Activated CD4-positive, alpha-beta T cell treated with anti-CD3 and anti-CD28 coated beads, Interleukin-2, amount 50 U/mL, for 48 hours (primary cell): ENCODE measurements around the gene FLOT2.
"Not testable (repeated sequence)": the region's sequence is repeated elsewhere in the genome, so short reads cannot be mapped to it uniquely, and the experiment has no call there.

Experiments
- DNase-seq, 2 experiments: peaks; one replicate each; pipeline ENCODE4 v3.0.0-alpha.2; 2020

FLOT2 gene, protein sequence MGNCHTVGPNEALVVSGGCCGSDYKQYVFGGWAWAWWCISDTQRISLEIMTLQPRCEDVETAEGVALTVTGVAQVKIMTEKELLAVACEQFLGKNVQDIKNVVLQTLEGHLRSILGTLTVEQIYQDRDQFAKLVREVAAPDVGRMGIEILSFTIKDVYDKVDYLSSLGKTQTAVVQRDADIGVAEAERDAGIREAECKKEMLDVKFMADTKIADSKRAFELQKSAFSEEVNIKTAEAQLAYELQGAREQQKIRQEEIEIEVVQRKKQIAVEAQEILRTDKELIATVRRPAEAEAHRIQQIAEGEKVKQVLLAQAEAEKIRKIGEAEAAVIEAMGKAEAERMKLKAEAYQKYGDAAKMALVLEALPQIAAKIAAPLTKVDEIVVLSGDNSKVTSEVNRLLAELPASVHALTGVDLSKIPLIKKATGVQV

DNA sequence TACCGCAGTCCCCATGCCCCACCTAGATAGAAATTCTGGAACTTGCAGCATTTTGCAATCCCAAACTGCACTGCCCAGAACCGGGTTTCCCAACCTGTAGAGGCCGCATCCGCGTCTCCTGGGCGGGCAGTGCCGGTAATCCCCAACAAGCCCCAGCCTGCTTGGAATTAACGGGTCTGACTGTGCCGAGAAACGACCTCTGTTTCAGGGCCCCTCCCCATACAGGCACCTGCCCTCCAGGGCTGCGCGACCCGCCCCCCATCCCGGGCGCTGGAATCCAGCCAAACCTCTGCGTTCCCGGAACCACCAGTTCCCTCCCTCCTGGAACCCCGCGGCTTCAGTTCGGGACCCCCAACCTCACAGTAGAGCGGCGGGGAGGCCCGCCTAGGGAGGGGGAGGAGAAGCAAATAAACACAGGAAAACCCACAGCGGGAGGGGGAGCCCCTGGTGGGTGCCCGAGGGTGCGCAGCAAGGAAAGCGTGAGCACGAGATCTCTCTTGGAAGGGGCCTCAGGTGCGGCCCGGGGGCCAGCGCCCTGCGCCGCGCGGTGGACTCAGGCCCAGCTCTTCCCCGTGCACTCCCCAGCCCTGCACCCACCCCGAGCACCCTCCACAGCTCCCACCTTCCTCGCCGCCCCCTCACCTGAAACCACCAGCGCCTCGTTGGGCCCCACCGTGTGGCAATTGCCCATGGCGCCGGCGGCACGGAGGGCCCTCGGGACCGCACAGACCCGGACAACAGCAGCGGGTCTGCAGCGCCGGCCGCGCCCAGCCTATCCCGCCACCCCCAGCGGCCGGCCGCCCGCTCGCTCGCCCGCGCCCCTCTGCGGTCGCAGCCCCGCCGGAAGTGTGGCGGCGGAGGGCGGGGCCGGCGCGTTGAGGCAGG is at the start of gene FLOT2:
FLOT2 (minus strand) TSS at position 850 of the 885 bp plus-strand sequence; CDS start at position 691, 159 bp downstream.
- DNase-seq, result peak; percentile 68 to 76

DNA sequence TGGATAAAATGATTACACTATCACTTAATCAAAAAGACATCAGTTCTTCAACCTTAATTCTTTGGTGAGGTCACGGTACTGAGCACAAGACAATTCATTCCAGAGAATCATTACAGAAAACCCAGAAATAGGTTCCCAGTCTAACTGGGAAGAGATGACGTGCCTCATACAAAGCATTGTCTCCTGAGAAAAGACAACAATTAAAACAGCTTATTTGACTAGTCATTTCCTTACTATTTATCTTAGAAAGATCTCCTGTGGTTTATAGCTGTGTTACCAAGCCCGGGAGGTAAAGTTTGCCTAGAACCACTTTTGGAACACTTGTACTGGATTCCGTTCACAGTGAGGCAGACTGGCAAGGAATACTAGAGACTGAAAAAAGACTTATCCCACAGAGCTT is 48.7 kb upstream of the FLOT2 start:
- DNase-seq, result no peak

DNA sequence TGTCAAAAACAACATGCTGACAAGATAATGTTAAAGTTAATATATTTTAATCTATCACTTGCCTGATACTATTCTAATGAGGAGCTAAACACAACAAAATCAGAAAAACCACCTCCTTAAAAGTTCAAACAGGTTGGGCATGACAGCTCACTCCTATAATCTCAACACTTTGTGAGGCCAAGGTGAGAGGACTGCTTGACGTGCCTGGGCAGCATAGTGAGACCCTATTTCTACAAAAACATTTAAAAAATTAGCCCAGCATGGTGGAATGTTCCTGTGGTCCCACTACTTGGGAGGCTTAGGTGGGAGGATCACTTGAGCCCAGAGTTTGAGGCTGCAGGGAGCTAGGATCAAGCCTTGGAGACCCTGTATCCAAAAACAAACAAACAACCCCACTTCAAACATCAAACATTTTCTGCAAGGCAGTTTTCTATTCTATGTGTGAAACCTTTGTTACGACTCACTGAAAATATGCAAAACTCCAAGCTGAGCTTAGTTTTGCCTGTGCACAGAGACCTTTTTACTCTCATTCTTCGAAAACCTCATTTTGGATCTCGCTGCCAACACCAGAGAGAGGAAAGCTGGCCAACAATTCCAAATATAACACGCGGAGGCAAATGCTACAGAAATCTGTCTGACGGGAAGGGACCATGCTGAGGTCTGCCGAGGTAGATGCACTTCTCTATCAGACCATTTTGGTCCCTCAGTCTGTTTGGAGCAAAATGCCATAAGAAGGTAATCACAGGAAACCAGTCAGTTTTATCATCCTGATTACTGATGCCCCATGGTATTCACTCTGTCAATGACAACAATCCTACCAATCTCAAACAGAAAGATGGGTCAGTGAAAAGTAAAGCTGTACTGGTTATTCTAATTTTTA is 47.6 kb upstream of the FLOT2 start:
- no peak for DNase-seq

DNA sequence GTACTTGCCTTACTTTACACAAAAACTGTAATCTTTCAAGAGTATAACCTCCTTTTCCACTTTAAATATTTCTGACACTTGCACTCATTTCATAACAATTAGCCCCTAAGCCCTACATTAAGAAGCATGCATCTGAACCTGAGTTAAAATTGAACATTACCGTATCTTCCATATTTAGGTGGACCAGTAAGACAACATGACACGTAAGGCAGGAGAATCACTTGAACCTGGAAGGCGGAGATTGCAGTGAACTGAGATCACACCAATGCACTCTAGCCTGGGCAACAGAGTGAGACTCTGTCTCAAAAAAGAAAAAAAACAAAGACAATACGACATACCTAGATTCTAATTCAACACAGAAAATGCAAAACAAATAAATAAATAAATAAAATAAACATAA is 46.8 kb upstream of the FLOT2 start:
- no peak for DNase-seq

DNA sequence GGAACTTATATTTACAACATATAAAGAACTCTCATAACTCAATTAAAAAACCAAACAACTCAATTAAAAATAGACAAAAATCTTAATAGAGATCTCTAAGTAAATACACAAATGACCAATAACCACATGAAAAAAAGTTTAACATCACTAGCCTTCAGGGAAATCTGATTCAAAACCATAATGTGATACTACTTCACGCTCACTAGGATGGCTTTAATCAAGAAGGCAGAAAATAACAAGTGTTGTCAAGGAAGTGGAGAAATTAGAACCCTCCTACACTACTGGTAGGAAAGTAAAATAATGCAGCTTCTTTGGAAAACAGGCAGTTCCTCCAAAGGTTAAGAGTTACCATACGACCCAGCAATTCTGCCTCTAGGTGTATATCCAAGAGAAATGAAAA is 45.4 kb upstream of the FLOT2 start:
- DNase-seq, result no peak

DNA sequence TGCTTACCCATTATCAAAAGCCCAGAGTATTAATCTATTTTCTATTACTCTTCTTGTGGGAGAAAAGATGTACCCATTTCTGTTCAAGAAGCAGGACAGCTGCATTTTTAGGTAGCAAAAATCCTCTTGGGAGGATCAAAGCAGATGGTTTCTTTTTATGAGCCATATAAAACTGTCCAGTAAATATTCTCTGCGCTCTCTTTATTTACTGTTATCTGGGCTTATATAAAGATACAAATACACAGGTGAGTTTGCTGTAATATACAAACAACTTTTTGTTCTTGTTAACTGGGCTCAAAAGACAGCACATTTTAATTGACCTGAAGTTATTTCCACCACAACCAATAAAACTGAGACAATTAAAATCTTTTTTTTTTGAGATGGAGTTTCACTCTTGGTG is 43.7 kb upstream of the FLOT2 start:
- no peak for DNase-seq

DNA sequence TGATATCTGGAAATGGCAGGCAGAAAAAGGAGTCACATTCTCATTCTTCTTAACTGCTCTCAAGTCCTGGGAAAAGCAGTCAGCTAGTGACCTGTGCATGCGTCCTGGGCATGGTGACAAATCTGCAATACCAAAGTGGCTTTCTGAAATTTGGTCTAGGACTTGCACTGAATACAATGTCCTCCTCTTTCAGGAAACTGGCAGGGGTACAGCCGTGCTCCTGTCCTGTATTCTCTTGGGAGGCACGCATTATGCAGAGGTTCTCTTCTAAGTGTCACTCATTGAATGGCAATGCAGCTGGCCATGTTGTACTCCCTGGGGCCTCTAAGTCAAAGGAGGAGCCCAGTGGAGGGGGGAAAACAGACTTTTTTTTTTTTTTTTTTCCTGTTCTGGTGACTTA is 43.1 kb upstream of the FLOT2 start:
- DNase-seq, result no peak

DNA sequence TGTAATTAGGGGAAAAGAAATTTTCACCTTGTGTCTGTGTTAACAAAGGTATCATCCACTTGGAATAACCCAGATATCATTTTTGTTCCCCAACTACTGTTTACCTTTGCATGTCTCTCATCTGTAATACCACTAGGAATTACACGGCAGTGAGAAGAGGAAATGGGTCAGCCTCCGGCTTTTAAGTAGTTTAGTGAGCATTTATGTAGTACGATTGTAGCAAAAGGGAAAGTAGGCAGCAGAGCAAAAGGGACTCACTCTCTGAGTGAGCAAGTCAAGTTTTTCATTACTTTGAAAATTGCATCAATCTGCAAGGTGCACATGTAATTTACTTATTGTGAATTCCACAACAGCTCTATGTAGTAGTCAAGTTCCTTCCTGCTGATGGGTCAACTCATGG is 42.6 kb upstream of the FLOT2 start:
- no peak for DNase-seq

DNA sequence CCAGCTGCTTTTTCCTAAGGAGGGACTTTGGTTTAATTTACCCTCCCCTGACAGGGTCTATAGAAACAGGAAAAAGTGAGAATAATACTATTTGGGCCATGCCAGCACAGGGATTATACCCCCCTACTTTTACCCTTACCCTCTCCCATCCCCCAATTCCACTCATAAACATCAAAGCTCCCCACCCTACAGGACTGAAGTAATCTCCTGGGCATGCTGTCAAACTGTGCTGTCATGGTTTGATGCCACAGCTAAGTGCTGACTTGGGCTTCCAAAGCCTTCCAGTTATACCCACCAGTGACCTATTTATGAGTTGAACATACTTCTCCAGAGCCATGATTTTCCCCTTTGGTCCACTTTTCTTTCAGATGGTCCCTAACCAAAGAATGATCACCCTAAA is 41.0 kb upstream of the FLOT2 start:
- no peak for DNase-seq

DNA sequence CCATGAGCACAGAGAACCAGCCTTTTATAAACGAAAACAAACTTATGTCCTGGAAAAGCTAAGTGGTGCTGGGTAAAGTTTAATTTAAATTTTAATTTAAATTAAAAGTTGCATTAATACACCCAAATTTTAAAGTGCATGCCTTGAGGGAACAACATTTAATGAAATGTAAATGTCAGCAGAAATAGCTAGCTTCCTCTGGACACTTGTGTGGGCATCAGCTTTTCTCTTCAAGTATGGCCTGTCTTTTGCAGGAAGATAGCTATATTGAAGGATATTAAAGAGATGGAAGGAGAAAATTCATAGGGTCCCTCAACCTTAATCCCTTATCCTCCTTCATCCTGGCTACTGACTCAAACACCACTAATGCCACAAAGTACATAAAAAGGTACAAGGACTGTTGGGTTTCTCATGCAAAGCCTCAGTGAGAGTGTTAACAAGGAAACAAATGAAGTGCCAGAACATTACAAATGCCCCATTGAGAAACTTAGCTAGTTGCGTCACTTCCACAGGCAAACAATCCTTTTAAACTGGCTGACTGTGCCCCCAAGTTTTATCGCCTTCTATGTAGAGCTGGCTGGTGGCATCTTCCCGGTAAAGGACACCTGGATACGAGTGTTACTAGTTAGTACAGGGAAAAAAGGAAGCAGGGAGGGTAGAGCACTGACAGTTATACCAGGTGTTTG is 39.7 kb upstream of the FLOT2 start:
- DNase-seq, result no peak

DNA sequence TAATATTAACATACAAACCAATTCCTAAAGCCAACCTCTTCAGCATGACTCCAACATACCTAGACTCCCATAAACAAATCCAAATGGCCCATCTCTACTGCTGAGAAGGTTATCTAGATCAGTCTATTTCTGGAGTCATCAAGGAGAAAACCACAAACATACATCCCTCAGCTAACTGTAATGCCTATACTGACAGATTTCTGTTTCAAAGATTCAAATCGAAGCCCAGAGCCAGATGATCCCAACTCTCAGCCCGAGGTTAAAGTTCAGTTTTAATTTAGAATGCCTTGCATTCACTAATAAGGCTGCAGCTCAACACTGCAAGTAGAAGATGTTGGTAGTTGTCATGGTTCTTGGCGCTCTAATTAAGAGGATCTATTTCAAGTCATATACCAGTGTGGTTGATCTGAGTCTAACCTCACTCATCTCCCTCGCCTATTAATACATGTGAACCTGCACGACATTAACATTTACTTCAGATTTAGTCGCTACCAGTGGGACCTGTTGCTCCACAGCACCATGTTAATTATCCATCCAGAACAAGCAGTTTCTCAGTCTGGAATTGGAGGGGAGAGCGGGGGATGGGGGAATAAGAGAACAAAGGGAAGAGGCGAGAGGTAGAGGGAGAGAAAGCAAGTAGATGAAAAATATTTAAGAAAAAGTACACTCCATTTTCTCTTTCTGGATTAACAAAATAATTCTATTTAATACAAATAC is 38.4 kb upstream of the FLOT2 start:
- DNase-seq, result no peak

DNA sequence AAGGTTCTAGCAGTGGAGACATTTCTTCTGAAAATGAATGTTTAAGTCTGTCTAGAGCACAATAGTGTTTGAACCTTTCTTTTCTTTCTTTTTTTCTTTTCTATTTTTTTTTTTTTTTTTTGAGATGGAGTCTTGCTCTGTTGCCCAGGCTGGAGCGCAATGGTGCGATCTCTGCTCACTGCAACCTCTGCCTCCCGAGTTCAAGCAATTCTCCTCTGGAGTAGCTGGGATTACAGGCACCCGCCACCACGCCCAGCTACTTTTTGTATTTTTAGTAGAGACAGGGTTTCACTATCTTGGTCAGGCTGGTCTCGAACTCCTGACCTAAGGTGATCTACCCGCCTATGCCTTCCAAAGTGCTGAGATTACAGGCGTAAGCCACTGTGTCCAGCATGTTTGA is 37.0 kb upstream of the FLOT2 start:
- DNase-seq, result not testable (repeated sequence)

DNA sequence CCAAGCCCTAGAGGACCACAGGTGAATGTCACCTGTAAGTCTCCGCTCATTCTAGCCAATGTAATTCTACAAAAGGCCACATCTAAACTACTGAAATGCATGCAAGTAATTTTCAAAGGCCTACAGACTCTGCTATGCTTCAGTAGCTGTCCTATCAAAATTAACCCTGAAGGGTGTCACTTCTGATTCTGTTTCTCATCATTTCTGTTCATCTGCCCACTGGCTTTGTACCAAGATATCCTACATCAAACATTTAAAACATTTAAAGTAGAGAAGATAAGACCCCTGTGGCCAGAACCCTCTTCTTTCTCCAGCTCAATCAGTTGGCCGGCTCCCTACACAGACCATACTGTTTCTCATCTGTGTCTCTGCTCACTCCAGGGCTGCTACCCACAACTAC is 32.3 kb upstream of the FLOT2 start:
- DNase-seq, result no peak

DNA sequence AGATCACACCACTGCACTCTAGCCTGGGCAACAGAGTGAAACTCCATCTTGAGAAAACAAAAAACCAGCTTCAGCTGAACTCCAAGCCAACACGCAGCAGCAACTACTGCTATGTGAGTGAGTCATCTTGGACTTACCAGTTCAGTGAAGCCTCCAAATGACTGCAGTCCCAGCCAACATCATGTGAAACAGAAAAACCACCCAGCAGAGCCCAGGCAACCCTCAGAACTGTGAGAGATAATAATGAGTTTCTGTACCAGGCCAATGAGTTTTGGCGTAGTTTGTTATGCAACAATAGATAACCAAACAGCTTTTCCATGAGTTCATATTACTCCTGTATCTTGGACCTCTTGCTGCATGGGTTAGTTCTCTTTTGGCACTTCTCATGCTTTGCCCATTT is 30.5 kb upstream of the FLOT2 start:
- peak; percentile 33 to 49 for DNase-seq

DNA sequence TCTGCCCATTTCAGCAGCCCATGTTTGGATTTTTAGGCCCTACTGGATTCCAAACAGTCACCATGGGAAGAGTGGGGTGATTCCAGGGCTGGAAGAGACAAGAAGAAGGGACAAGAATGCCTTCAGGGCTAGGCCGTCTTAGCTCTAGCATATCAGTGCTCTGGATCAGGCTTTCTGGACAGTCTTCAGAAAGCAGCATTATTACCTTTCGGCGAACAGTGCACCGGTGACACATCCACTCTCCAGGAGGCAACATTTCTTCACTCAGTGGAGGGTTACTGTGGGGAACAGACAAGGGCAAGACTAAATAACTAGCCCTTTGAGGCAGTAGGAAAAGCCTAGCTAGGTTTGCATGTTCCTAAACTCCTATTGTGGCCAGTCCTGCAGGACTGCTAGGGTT is 29.3 kb upstream of the FLOT2 start:
- no peak for DNase-seq

DNA sequence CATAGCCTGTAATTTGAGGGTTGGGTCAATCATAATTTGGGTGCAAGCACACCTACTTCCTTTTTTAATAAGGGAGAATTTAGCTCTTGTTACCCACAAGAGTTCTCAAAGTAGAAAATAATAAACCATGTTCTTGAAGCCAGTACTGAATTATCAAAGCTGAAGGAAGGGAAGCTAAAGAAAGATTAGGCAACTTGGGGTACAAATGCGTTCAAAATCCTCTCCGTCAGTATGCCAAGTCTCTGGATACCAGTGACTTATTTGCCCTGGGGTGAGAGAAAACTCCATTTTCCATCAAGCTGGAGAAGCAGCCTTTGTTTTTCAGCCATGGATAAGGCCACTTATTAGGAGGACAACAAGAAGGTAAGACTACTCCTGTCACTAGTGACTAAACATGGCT is 28.8 kb upstream of the FLOT2 start:
- DNase-seq, result no peak

DNA sequence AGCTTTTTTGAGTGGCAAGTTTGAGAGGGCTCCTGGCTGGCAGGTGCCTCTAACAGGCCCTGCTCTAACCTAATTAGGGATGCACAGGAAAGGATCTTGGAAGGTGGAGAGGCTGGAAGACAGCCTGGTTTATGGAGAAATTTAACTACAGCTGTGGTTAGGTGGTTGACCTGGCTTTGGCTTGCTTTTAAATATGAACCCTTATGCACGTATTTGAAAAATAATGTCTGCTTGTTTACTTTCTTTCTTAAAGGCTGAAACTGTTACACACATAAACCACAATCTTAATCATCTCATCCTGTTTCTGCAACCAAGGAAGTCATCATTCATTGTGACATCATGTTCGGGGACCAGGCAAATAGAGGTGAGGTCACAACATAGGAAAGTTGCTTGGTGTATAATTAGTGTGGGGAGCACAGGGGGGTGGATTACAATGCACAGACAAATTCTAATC is 28.4 kb upstream of the FLOT2 start:
- DNase-seq, result peak in 1 of 2 experiments; percentile 18

DNA sequence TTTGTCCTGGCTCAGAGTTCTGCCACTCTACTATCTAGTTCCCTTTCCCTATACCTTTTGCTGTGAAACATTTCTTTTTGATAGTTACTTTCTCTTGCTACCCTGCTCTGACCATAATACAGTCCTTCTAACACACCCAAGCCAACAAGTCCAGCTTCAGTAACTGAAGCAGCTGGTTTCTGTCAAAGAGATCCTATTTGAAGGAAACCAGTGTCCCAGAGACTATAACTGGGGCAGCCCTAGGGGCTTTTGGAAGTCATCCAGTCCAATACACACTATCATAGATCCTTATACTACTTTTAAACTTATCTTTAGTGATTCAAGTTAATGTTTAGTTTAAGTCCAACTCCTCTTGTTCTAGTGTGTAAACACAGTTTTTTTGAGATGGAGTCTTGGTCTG is 22.7 kb upstream of the FLOT2 start:
- no peak for DNase-seq

DNA sequence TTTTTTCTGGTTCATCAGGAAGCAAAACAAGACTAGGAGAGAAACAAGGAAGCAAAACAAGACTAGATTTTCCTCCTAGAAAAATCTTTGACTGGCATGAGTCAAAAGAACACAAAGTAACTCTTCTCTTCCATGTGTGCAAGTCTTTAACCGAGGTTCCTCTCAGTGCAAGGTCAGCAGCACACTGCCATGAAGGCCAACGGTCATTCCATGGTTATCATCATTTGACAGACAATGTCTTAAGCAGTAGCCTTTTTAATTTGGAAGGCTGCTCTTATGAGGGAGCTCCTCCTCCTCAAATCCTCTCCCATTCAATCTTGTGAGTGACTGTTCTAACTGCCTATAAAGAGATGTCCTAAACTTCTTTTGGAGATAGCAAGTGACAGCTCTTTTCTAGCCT is 20.8 kb upstream of the FLOT2 start:
- no peak for DNase-seq

DNA sequence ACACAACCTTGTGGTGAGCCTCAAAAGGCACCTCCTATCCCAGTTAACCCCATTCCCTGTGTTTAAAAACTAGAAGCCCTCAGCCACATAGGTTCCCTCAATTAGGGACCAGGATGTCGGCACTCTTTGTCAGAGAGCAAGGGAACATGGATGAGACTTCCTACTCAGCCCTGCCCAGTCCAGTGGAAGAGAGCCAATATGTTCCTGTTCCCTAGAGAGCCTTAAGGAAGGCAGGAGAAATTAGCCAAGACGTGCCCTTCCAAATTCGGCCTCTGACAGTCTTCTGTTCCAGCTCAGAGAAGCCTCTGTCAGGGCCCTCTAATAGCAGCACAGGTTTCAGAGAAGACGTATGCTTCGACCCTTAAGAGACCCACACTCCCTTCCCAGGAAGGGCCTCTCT is 19.9 kb upstream of the FLOT2 start:
- no peak for DNase-seq

DNA sequence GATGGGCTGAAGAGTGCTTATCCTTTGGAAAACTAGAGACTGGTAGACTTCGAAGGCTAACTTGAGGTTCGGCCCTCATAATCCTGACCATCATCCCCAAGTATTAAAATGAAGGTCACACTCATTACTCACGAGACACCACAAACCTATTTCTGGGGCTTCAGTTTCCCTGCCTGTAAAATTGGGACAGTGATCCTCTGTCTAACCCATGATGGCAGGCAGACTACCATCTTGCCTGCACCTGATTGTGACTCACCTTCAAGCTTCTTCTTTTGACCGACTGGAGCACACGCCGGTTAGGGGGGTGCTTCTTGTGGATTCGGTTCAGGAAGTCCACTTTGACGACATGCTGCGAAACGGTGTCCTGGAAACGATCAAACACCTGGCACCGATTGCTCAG is 19.5 kb upstream of the FLOT2 start:
- no peak for DNase-seq
